Ishikawa (cell line): Measurements from ENCODE around the gene CEP68.

Source experiments
- CEBPB ChIP-seq: IDR thresholded peaks from 2 replicates; pipeline ENCODE4 v1.6.1; 2012
- CREB1 ChIP-seq: IDR thresholded peaks from 2 replicates; pipeline ENCODE4 v1.6.1; 2012; ENCODE audit warnings: low read depth
- EGR1 ChIP-seq: IDR thresholded peaks from 2 replicates; pipeline ENCODE4 v1.6.1; 2012
- EP300 ChIP-seq: IDR thresholded peaks from 2 replicates; pipeline ENCODE4 v1.6.1; 2012; ENCODE audit warnings: borderline replicate concordance
- FOXM1 ChIP-seq: IDR thresholded peaks from 2 replicates; pipeline ENCODE4 v1.6.1; 2012; ENCODE audit warnings: low read depth, borderline replicate concordance
- NFIC ChIP-seq: IDR thresholded peaks from 2 replicates; pipeline ENCODE4 v1.6.1; 2012
- RAD21 ChIP-seq: IDR thresholded peaks from 2 replicates; pipeline ENCODE4 v1.6.1; 2012; ENCODE audit warnings: low read depth
- TAF1 ChIP-seq: IDR thresholded peaks from 2 replicates; pipeline ENCODE4 v1.6.1; 2012; ENCODE audit warnings: low read depth, mild to moderate bottlenecking
- TCF12 ChIP-seq: IDR thresholded peaks from 2 replicates; pipeline ENCODE4 v1.6.1; 2012; ENCODE audit warnings: low read depth
- TEAD4 ChIP-seq: IDR thresholded peaks from 2 replicates; pipeline ENCODE4 v1.6.1; 2012
- YY1 ChIP-seq: IDR thresholded peaks from 2 replicates; pipeline ENCODE4 v1.6.1; 2012; ENCODE audit warnings: low read depth
- ZBTB7A ChIP-seq: IDR thresholded peaks from 2 replicates; pipeline ENCODE4 v1.6.1; 2012; ENCODE audit warnings: low read depth
- TF ChIP-seq, protein P1 (sequence below): IDR thresholded peaks from 2 replicates; pipeline ENCODE4 v1.6.1; 2012
- TF ChIP-seq, protein P2 (sequence below): IDR thresholded peaks from 2 replicates; pipeline ENCODE4 v1.6.1; 2012
- TF ChIP-seq, protein P3 (sequence below): IDR thresholded peaks from 2 replicates; pipeline ENCODE4 v1.6.1; 2012; ENCODE audit warnings: low read depth, mild to moderate bottlenecking

The CEP68 gene

GRCh38 chr2:65075176-65075575 lies 19.0 kb downstream of the CEP68 start:
- TF ChIP-seq, protein P1, sequence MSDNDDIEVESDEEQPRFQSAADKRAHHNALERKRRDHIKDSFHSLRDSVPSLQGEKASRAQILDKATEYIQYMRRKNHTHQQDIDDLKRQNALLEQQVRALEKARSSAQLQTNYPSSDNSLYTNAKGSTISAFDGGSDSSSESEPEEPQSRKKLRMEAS: no peak
- TF ChIP-seq TAF1 (no peak), EP300 (no peak), TCF12 (no peak), EGR1 (no peak), TEAD4 (no peak), NFIC (no peak), YY1 (no peak), ZBTB7A (no peak), CREB1 (no peak), CEBPB (no peak), FOXM1 (no peak), RAD21 (no peak)
- TF ChIP-seq, protein P2, sequence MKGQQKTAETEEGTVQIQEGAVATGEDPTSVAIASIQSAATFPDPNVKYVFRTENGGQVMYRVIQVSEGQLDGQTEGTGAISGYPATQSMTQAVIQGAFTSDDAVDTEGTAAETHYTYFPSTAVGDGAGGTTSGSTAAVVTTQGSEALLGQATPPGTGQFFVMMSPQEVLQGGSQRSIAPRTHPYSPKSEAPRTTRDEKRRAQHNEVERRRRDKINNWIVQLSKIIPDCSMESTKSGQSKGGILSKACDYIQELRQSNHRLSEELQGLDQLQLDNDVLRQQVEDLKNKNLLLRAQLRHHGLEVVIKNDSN: no peak
- TF ChIP-seq, protein P3, sequence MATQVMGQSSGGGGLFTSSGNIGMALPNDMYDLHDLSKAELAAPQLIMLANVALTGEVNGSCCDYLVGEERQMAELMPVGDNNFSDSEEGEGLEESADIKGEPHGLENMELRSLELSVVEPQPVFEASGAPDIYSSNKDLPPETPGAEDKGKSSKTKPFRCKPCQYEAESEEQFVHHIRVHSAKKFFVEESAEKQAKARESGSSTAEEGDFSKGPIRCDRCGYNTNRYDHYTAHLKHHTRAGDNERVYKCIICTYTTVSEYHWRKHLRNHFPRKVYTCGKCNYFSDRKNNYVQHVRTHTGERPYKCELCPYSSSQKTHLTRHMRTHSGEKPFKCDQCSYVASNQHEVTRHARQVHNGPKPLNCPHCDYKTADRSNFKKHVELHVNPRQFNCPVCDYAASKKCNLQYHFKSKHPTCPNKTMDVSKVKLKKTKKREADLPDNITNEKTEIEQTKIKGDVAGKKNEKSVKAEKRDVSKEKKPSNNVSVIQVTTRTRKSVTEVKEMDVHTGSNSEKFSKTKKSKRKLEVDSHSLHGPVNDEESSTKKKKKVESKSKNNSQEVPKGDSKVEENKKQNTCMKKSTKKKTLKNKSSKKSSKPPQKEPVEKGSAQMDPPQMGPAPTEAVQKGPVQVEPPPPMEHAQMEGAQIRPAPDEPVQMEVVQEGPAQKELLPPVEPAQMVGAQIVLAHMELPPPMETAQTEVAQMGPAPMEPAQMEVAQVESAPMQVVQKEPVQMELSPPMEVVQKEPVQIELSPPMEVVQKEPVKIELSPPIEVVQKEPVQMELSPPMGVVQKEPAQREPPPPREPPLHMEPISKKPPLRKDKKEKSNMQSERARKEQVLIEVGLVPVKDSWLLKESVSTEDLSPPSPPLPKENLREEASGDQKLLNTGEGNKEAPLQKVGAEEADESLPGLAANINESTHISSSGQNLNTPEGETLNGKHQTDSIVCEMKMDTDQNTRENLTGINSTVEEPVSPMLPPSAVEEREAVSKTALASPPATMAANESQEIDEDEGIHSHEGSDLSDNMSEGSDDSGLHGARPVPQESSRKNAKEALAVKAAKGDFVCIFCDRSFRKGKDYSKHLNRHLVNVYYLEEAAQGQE: no peak

- TF ChIP-seq ZBTB7A: no peak
- TF ChIP-seq CREB1: no peak
- no peak for TF ChIP-seq TCF12
These were observed 19.6 kb downstream of the CEP68 start for GRCh38 chr2:65075605-65076344.

DNA sequence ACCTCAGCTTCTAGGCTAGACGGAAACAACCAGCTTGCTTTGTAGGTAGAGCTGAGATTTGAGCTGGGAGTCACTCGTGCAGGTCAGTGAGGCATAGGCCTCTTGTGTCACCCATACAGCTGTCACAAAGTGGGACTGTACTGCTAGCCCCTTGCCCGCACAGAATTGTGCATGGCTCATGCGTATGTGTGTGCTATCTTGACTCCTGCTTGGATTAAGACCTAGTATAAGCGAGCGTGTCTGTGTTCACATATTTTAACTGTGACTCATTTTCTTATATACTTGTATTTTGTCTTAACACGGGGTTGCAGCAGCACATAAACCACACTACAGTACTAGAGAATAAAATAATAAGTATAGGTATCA lies 20.1 kb downstream of the CEP68 start:
- TF ChIP-seq TCF12: no peak
- TF ChIP-seq ZBTB7A: no peak
- TF ChIP-seq, protein P2: no peak
- no peak for TF ChIP-seq TEAD4
- TF ChIP-seq FOXM1: no peak
- no peak for TF ChIP-seq EGR1
- TF ChIP-seq, protein P1: no peak
- TF ChIP-seq, protein P3: no peak
- TF ChIP-seq EP300: no peak
- TF ChIP-seq NFIC: no peak
- TF ChIP-seq YY1: no peak
- no peak for TF ChIP-seq CEBPB
- TF ChIP-seq CREB1: no peak
- no peak for TF ChIP-seq TAF1
- TF ChIP-seq RAD21: no peak

DNA sequence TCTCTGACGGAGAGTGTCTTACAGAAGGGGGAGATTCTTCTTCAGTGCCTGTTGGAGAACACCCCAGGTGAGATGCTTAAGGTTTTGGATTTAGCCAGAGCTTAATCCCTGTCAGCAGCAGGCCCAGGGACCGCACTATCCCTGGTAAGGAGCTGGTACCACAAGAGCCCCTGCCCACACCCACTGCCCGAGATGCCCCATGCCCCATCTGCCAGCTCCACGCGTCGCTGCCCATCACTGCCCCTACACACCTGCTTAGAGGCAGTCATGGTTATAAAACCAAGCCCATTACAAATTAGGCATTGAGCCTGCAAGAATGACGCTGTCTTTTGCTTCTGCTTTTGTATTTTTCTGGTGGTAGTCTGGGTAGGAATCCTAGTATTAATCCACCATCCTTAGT lies 21.7 kb downstream of the CEP68 start:
- TF ChIP-seq RAD21 (no peak), CEBPB (no peak)

DNA sequence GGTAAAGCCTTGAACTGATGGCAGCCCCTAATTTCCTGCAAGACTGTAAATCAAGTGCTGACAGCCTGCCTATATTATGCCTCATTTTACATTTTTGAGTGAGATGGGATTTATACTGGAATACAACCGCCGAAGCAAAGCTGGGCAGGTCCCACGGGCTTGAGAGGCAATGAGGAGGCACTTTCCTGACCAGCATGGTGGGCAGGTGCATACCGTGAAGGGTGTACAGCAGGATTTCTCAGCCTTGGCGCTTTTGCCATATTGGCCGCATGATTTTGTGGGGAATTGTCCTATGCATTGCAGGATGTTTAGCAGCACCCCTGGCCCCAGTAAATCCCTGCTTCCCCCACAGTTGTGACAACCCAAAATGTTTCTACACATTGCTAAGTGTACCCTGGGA lies 22.8 kb downstream of the CEP68 start:
- TF ChIP-seq FOXM1 (no peak), NFIC (no peak), TAF1 (no peak), TEAD4 (no peak), ZBTB7A (no peak), CEBPB (no peak), CREB1 (no peak), TCF12 (no peak), YY1 (no peak), EP300 (no peak)
- TF ChIP-seq, protein P3: no peak
- TF ChIP-seq, protein P2: no peak
- TF ChIP-seq, protein P1: no peak
